IPS-11a (cell line): ENCODE measurements around the gene P2RX4.
"Not testable (repeated sequence)": the region's sequence is repeated elsewhere in the genome, so short reads cannot be mapped to it uniquely, and the experiment has no call there.

Source experiments
- H3K4me3 ChIP-seq: one replicate; pipeline ENCODE4 v1.5.1; 2013; ENCODE audit warnings: low read depth, low read length, control low read depth

The P2RX4 gene

DNA sequence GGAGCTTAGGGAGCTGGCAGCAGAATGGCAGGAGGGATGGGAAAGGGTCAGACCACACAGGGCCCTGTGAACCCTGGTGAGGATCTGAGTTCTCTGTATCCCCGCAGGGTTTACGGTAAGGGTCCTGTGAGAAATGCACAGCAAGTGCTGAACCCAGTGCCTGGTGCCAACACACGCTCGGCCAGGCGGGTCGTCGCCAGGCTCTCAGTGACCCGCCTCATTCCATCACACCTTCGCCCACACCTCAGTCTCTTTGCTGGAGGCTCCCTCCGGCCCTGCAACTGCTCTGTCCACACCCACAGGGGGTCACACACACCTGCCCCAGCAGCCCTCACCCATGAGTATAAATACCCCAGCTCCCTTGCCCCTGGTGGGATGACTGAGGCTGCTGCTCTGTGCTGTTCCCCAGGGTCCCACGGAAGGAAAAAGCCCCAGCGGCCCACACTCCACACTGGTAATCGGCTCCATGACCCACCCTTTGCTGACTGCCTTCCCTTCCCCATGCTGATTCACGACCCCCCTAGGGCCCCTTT, 63.5 kb downstream of the P2RX4 start:
- H3K4me3 ChIP-seq = no peak overlapping the region

GRCh38 chr12:121274036-121274763, 64.3 kb downstream of the P2RX4 start:
- no peak overlapping the region for H3K4me3 ChIP-seq

DNA sequence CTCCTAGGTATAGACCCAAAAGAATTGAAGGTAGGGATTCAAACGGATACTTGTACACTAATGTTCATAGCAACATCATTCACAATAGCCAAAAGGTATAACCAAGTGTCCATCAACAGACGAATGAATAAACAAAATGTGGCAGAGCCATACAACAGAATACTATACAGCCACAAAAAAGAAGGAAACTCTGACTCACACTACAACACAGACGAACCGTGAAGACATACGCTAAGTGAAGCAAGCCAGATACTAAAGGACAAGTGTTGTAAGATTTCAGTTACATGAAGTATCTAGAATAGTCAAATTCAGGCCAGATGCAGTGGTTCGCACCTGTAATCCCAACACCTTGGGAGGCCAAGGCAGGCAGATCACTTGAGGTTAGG, 67.4 kb downstream of the P2RX4 start:
- no peak overlapping the region for H3K4me3 ChIP-seq

GRCh38 chr12:121278169-121279070, 68.5 kb downstream of the P2RX4 start:
- H3K4me3 ChIP-seq = no peak overlapping the region

- no peak overlapping the region for H3K4me3 ChIP-seq
Observed at GRCh38 chr12:121279071-121279375, 69.1 kb downstream of the P2RX4 start.

DNA sequence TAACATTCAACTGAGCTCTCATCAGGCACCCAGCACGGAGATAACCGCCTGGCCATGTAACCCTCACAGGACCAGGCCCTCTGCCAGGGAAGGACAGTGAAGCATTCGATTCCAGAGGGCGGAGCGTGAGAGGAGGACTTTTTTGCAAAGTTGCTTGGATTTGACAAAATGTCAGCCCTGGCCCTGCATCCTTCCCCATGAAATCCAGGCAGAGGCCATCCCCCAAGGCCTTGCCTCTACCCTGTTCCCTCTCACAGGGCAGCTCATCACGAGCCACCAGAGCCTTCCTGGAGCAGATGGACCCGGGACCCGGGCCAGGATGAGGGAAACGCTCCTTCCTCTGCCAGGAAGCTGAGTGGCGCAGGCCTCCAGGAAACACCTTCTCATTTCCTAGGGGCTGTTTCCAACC, 69.6 kb downstream of the P2RX4 start:
- no peak overlapping the region for H3K4me3 ChIP-seq

DNA sequence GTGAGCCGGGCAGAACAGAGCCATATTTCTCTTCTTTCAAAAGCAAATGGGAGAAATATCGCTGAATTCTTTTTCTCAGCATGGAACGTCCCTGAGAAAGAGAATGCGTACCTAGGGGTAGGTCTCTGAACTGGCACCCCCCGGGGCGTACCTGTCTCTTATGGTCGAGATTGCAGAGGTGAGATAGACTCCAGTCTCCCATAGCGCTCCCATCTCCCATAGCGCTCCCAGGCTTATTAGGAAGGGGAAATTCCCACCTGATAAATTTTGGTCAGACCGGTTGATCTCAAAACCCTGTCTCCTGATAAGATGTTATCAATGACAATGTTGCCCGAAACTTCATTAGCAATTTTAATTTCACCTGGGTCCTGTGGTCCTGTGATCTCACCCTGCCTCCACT, 70.6 kb downstream of the P2RX4 start:
- not testable (repeated sequence) for H3K4me3 ChIP-seq

- not testable (repeated sequence) for H3K4me3 ChIP-seq
Observed at GRCh38 chr12:121281116-121281515, 71.2 kb downstream of the P2RX4 start.

DNA sequence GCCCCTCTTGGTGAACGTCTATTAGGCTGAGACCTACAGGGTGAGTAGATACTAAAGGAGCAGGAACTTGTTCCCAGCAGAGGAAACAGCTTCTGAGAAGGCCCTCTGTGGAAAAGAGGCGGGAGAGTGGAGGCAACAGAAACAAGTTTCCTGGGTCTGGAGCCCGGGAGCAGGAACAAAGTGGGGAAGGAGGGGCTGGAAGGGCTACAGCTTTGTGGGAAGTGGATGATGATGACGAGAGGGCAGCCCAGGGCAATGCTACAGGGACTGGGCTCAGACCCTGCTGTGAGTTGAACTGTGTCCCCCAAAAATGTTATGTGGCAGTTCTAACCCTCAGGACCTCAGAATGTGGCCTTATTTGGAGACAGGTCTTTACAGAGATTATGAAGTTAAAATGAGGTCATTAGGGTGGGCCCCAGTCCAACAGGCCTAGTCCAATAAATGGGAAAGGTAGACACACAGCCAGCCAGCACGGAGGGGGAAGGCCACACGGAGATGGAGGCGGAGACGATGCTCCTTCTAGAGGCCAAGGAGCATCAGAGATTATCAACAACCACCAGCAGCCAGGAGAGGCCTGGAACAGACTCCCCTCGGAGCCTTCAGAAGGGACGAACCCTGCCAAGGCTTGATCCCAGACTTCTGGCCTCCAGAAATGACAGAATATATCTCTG, 72.3 kb downstream of the P2RX4 start:
- H3K4me3 ChIP-seq = no peak overlapping the region

DNA sequence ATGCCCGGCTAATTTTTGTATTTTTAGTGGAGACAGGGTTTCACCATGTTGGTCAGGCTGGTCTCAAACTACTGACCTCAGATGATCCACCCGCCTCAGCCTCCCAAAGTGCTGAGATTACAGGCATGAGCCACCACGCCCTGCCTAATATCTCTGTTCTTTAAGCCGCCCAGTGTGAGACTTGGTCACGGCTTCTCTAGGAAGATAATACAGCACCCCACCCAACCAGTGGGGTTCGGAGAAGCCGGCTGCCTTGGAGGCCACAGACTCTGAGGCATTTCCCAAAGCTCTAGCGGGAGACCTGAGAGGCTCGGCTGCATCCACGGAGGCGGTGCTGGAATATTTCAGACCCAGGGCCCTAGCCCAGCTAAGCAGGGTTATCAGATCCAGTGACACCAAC, 73.0 kb downstream of the P2RX4 start:
- not testable (repeated sequence) for H3K4me3 ChIP-seq

DNA sequence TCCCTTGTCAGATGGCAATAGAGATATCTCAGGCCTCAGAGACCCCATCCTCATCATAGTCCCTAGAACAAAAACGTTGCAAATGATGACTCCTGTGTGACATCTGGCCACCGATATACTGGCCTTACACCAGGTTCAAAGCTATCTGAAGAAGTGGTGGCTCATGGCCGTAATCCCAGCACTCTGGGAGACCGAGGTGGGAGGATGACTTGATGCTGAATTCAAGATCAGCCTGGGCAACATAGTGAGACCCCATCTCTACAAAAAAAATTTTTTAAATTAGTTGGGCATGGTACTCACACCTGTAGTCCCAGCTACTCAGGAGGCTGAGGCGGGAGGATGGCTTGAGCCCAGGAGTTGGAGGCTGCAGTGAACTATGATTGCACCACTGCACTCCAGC, 73.5 kb downstream of the P2RX4 start:
- H3K4me3 ChIP-seq = no peak overlapping the region
